Ovary (tissue), 9 donors: Measurements from ENCODE around the gene FAT2. TPM values are rescaled to one million over a fixed set of nuclear protein-coding genes. Genes with fewer than 3 reads are reported as not detected.
"Not testable (repeated sequence)": the region's sequence is repeated elsewhere in the genome, so short reads cannot be mapped to it uniquely, and the experiment has no call there.

Experiments
- DNase-seq, 5 donors: peaks; one replicate each; pipeline ENCODE4 v3.0.0-alpha.2; 2019 to 2020
- H3K27ac ChIP-seq, 2 donors: fragments of 200-600 bp; one replicate each; pipeline versions ENCODE4 v1.5.1 to v1.8.0; 2019 to 2022
- H3K27me3 ChIP-seq: fragments of 200-600 bp; one replicate; pipeline ENCODE4 v1.8.0; 2022
- H3K36me3 ChIP-seq: fragments of 200-600 bp; sonication (generic); one replicate; pipeline ENCODE4 v1.5.1; 2019
- H3K4me1 ChIP-seq: one replicate; pipeline ENCODE4 v1.8.1; 2013; ENCODE audit warnings: mild to moderate bottlenecking, moderate library complexity; ENCODE audit not compliant: insufficient read depth
- H3K4me3 ChIP-seq: fragments of 200-600 bp; sonication (generic); one replicate; pipeline ENCODE4 v1.5.1; 2017
- H3K9me3 ChIP-seq, 2 donors: fragments of 200-600 bp in 1 of 2; sonication (generic) in 1 of 2; one replicate each; pipeline versions ENCODE4 v1.5.1 to v1.8.1; 2013 to 2019; ENCODE audit warnings: mild to moderate bottlenecking in 1 of 2, moderate library complexity in 1 of 2
- CTCF ChIP-seq, 3 donors: fragments of 450-650 bp in 2 of 3; fragments of 200-600 bp in 1 of 3; IDR thresholded peaks; one replicate each; pipeline versions ENCODE4 v1.5.1 to v1.8.0; 2016 to 2022; ENCODE audit warnings: antibody characterized with exemption in 3 of 3, mild to moderate bottlenecking in 1 of 3
- EP300 ChIP-seq: sonication (generic); formaldehyde crosslinking; IDR thresholded peaks from one replicate; pipeline ENCODE4 v1.6.1; 2017; ENCODE audit warnings: antibody characterized with exemption
- POLR2A ChIP-seq: fragments of 450-650 bp; IDR thresholded peaks from one replicate; pipeline ENCODE4 v1.6.1; 2017; ENCODE audit warnings: antibody characterized with exemption, mild to moderate bottlenecking, moderate library complexity
- WGBS, 3 donors: extraction: QIAGEN DNeasy Blood & Tissue Kit in 1 of 3; methylation state at CpG; one replicate each; pipeline versions ENCODE4 v1.1.5 to v1.1.7; 2013 to 2017; 5-methylcytosine and 5-hydroxymethylcytosine counted together
- intact Hi-C, 4 donors: fragments of 100-400 bp; cut with DNase I; formaldehyde crosslinking; loops; one replicate each; pipeline versions ENCODE4 v1.11.0 to v1.15.1; 2022 to 2023
- polyA plus RNA-seq, 2 donors: library from polyadenylated mRNA; stranded (reverse); fragments of 200-250 nt in 1 of 2; fragments of 350-450 nt in 1 of 2; fragmentation: Illumina TruSeq in 1 of 2; extraction: RNeasy Lipid Tissue Mini Kit (QIAGEN cat#74804) in 1 of 2; gene quantifications; one replicate each; pipeline ENCODE4 v1.2.3, GENCODE V29; 2013 to 2014
- total RNA-seq, 7 donors: library from RNA; depleted of rRNA in 2 of 7; stranded (reverse); fragments of >200 nt in 2 of 7; fragmentation: NEBNext Ultra II Directional in 3 of 7; extraction: Animal tissue kit (Norgen Biotek cat#: 25700) in 3 of 7; gene quantifications; one replicate each; pipeline versions ENCODE4 v1.1.0 to v1.2.4, GENCODE V29; 2016 to 2023
- donor health status: DM: no; HTN: no; CAD: no; lungs with moderate emphysema.
- donor health status: DM: no; HTN: no; CAD: no.
- donor health status: Bipolar disorder and iron deficiency.
- donor health status: DM: yes; HTN: yes; CAD: no.
- donor health status: DM: no; HTN: no; CAD: no.
- donor health status: DM: yes; HTN: yes; CAD: no.

FAT2 gene
- total and polyA plus RNA-seq, 9 donors, result 0.01 to 0.74 (median 0.14) TPM; not detected in 1

GRCh38 chr5:151585970-151586369 lies 5.2 kb downstream of the FAT2 start:
- no peaks in the 10 kb centered on the region for H3K9me3 ChIP-seq
- no peaks in the 10 kb centered on the region for H3K27me3 ChIP-seq
- DNase-seq, result no peak
- intact Hi-C loops, result no loop called here
- 61 to 72% (median 66%) methylated on average over 10 of the region's 10 CpGs for WGBS, 3 donors
- H3K36me3 ChIP-seq, result no peaks in the 10 kb centered on the region
- TF ChIP-seq EP300 (no peak), POLR2A (no peak), CTCF (IDR thresholded peaks at IDR 0.05) (no peak)
- no peaks in the 10 kb centered on the region for H3K4me1 ChIP-seq
- no peak overlapping the region for H3K4me3 ChIP-seq
- no peak overlapping the region for H3K27ac ChIP-seq

DNA sequence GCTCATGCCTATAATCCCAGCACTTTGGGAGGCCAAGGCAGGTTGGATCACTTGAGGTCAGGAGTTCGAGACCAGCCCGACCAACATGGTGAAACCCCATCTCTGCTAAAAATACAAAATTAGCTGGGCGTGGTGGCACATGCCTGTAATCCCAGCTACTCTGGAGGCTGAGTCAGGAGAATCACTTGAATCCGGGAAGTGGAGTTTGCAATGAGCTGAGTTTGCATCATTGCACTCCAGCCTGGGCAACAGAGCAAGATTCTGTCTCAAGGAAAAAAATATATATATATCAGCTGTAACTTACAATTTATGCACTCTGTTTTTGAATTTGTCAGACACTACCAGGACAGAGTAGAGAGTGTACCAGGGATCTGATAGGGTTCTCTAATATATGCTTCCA lies 5.8 kb downstream of the FAT2 start:
- H3K27ac ChIP-seq, H3K36me3 ChIP-seq, H3K27me3 ChIP-seq, H3K4me1 ChIP-seq, DNase-seq, intact Hi-C loops, H3K4me3 ChIP-seq, H3K9me3 ChIP-seq: not testable (repeated sequence)
- WGBS, 3 donors, result 64 to 69% (median 64%) methylated on average over 4 of the region's 4 CpGs

GRCh38 chr5:151584057-151584937 lies 6.8 kb downstream of the FAT2 start:
- TF ChIP-seq CTCF (IDR thresholded peaks at IDR 0.05), result no peak
- no peak for TF ChIP-seq EP300
- no peak for TF ChIP-seq POLR2A
- H3K9me3 ChIP-seq, result no peaks in the 10 kb centered on the region
- H3K4me3 ChIP-seq, result no peak overlapping the region
- H3K27me3 ChIP-seq, result no peaks in the 10 kb centered on the region
- no peaks in the 10 kb centered on the region for H3K4me1 ChIP-seq
- no peak for DNase-seq
- intact Hi-C loops, result no loop called here
- 71 to 78% (median 76%) methylated on average over 14 of the region's 14 CpGs for WGBS, 3 donors
- no peak overlapping the region for H3K27ac ChIP-seq
- no peaks in the 10 kb centered on the region for H3K36me3 ChIP-seq

GRCh38 chr5:151581812-151582583 lies 9.1 kb downstream of the FAT2 start:
- no peaks in the 10 kb centered on the region for H3K9me3 ChIP-seq
- intact Hi-C loops, result no loop called here
- WGBS, 3 donors, result 48 to 61% (median 50%) methylated on average over 6 of the region's 6 CpGs
- no peaks in the 10 kb centered on the region for H3K27me3 ChIP-seq
- no peaks in the 10 kb centered on the region for H3K4me1 ChIP-seq
- H3K27ac ChIP-seq, result no peak overlapping the region
- H3K4me3 ChIP-seq, result no peak overlapping the region
- H3K36me3 ChIP-seq, result no peaks in the 10 kb centered on the region
- DNase-seq, result no peak
- TF ChIP-seq CTCF (IDR thresholded peaks at IDR 0.05), result no peak
- TF ChIP-seq POLR2A, result no peak
- TF ChIP-seq EP300, result no peak

DNA sequence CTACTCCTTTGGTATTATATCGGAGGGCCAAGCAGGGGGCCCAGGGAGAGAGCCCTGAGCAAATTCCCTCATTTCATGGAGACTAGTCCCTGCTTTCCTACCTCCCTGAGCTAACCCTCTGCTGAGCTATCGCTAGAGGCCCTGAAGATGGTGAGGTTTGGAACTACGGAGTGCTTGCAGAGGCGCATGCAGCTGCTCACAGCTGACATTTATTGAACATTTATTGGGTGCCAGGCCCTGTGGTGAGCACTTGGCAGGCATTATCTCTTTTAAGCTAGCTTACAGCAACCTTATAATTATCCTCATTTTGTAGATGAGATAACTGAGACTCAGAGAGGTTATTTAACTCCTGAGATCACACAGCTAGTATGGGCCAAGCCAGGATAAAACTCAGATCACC lies 9.8 kb downstream of the FAT2 start:
- H3K36me3 ChIP-seq, result no peaks in the 10 kb centered on the region
- no peaks in the 10 kb centered on the region for H3K27me3 ChIP-seq
- TF ChIP-seq EP300 (no peak), CTCF (IDR thresholded peaks at IDR 0.05) (no peak), POLR2A (no peak)
- H3K4me3 ChIP-seq, result no peak overlapping the region
- no peak for DNase-seq
- no peaks in the 10 kb centered on the region for H3K9me3 ChIP-seq
- 71 to 93% (median 90%) methylated on average over 4 of the region's 4 CpGs for WGBS, 3 donors
- no peaks in the 10 kb centered on the region for H3K4me1 ChIP-seq
- H3K27ac ChIP-seq, result no peak overlapping the region
- intact Hi-C loops, result no loop called here
